OCI-LY3 (cell line): ENCODE results near the gene NUDT8.

Experiments
- H2AFZ ChIP-seq: fragments of 200-600, 300-600 bp; shearing (Covaris generic); 2 replicates; pipeline ENCODE4 v1.6.0; 2014; ENCODE audit warnings: antibody characterized with exemption, low read depth, low read length
- H3K27ac ChIP-seq: fragments of 200-600, 300-600 bp; sonication (generic); 2 replicates; pipeline ENCODE4 v1.5.1; 2014; ENCODE audit warnings: mild to moderate bottlenecking, low read length, moderate library complexity, mixed read lengths
- H3K27me3 ChIP-seq: fragments of 200-600, 300-600 bp; sonication (generic); 2 replicates; pipeline ENCODE4 v1.6.1; 2014; ENCODE audit warnings: low read depth, low read length, mixed read lengths
- H3K36me3 ChIP-seq: fragments of 200-600, 300-600 bp; sonication (generic); replicated peaks from 2 replicates; pipeline ENCODE3; 2014; ENCODE audit warnings: low read depth, low read length, mixed read lengths
- H3K4me1 ChIP-seq: fragments of 300-600, 200-600 bp; sonication (generic); 2 replicates; pipeline ENCODE4 v1.6.1; 2014; ENCODE audit warnings: low read length, mixed read lengths
- H3K4me2 ChIP-seq: fragments of 200-600, 300-600 bp; sonication (generic); 2 replicates; pipeline ENCODE4 v1.6.1; 2014; ENCODE audit warnings: low read length, mixed read lengths
- H3K4me3 ChIP-seq: fragments of 300-600, 200-600 bp; sonication (generic); 2 replicates; pipeline ENCODE4 v1.5.1; 2014; ENCODE audit warnings: antibody characterized with exemption, mild to moderate bottlenecking, low read length, moderate library complexity
- H3K79me2 ChIP-seq: fragments of 300-600, 200-600 bp; shearing (Covaris generic); 2 replicates; pipeline ENCODE4 v1.6.1; 2014; ENCODE audit warnings: mild to moderate bottlenecking, low read length, mixed read lengths
- H3K9ac ChIP-seq: fragments of 300-600, 200-600 bp; shearing (Covaris generic); 2 replicates; pipeline ENCODE4 v1.6.0; 2014; ENCODE audit warnings: mild to moderate bottlenecking, low read length, moderate library complexity
- H3K9me3 ChIP-seq: fragments of 200-600, 300-600 bp; shearing (Covaris generic); 2 replicates; pipeline ENCODE4 v1.6.1; 2014; ENCODE audit warnings: low read length, mixed read lengths; ENCODE audit not compliant: insufficient read depth
- H4K20me1 ChIP-seq: fragments of 200-600, 300-600 bp; sonication (generic); 2 replicates; pipeline ENCODE4 v1.6.1; 2016; ENCODE audit warnings: low read length, mixed read lengths; ENCODE audit not compliant: insufficient read depth
- CTCF ChIP-seq: fragments of 200-600, 300-600 bp; sonication (generic); IDR thresholded peaks from 2 replicates; pipeline ENCODE4 v1.5.1; 2014; ENCODE audit warnings: antibody characterized with exemption, low read length, low read depth
- EZH2phosphoT487 ChIP-seq: fragments of 200-600 bp; shearing (Covaris generic); IDR thresholded peaks from 2 replicates; pipeline ENCODE4 v1.6.1; 2018; ENCODE audit warnings: antibody characterized with exemption, mixed run types, low read depth

The NUDT8 gene

GRCh38 chr11:67673902-67674301, 44.2 kb upstream of the NUDT8 start:
- H3K9ac ChIP-seq, result no peak overlapping the region
- H3K4me3 ChIP-seq, result no peak overlapping the region
- peaks cover 38% of the 10 kb centered on the region for H3K27me3 ChIP-seq
- no peaks in the 10 kb centered on the region for H3K79me2 ChIP-seq
- H4K20me1 ChIP-seq, result no peaks in the 10 kb centered on the region
- no peaks in the 10 kb centered on the region; the same call in 1 of the 2 replicates for H3K9me3 ChIP-seq
- H3K4me1 ChIP-seq, result no peaks in the 10 kb centered on the region
- no peak overlapping the region for H3K4me2 ChIP-seq
- H3K36me3 ChIP-seq, result no peaks in the 10 kb centered on the region
- H2AFZ ChIP-seq, result no peak overlapping the region
- TF ChIP-seq CTCF, result no peak
- TF ChIP-seq EZH2phosphoT487, result no peak
- H3K27ac ChIP-seq, result no peak overlapping the region

DNA sequence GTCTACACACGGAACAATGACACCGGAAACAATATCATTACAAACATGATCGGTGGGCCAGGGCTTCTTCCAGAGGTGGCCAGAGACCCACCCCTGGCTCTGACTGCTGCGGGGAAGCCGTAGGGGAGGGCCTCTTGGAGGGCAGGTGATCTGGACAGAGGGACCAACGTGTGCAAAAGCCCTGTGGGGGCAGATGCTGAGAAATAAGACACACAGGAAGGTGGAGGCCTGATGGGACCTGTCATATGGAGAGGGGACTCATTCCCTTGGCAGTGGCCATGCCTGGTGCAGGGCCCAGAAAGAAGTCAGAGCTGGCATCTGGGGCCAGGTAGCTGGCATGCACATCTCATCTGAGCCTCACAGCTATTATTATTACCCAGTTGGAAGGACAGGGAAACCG, 43.6 kb upstream of the NUDT8 start:
- no peak overlapping the region for H3K4me3 ChIP-seq
- H3K9me3 ChIP-seq, result no peaks in the 10 kb centered on the region; the same call in 1 of the 2 replicates
- no peak overlapping the region for H3K4me2 ChIP-seq
- no peaks in the 10 kb centered on the region for H3K36me3 ChIP-seq
- no peak overlapping the region for H3K27ac ChIP-seq
- H4K20me1 ChIP-seq, result no peaks in the 10 kb centered on the region
- no peak overlapping the region for H3K9ac ChIP-seq
- no peak overlapping the region for H2AFZ ChIP-seq
- no peaks in the 10 kb centered on the region for H3K79me2 ChIP-seq
- peaks cover 5% of the 10 kb centered on the region for H3K4me1 ChIP-seq
- TF ChIP-seq CTCF (no peak), EZH2phosphoT487 (no peak)
- H3K27me3 ChIP-seq, result peaks cover 38% of the 10 kb centered on the region

- peaks cover 21% of the 10 kb centered on the region for H3K27me3 ChIP-seq
- no peak overlapping the region for H3K4me3 ChIP-seq
- H3K9ac ChIP-seq, result no peak overlapping the region
- no peak overlapping the region for H2AFZ ChIP-seq
- no peaks in the 10 kb centered on the region for H4K20me1 ChIP-seq
- no peaks in the 10 kb centered on the region for H3K36me3 ChIP-seq
- H3K4me2 ChIP-seq, result no peak overlapping the region
- H3K9me3 ChIP-seq, result no peaks in the 10 kb centered on the region; the same call in 1 of the 2 replicates
- H3K4me1 ChIP-seq, result peaks cover 23% of the 10 kb centered on the region
- TF ChIP-seq CTCF (no peak), EZH2phosphoT487 (no peak)
- no peaks in the 10 kb centered on the region for H3K79me2 ChIP-seq
- no peak overlapping the region for H3K27ac ChIP-seq
Observed at GRCh38 chr11:67671211-67671520, 41.4 kb upstream of the NUDT8 start.

DNA sequence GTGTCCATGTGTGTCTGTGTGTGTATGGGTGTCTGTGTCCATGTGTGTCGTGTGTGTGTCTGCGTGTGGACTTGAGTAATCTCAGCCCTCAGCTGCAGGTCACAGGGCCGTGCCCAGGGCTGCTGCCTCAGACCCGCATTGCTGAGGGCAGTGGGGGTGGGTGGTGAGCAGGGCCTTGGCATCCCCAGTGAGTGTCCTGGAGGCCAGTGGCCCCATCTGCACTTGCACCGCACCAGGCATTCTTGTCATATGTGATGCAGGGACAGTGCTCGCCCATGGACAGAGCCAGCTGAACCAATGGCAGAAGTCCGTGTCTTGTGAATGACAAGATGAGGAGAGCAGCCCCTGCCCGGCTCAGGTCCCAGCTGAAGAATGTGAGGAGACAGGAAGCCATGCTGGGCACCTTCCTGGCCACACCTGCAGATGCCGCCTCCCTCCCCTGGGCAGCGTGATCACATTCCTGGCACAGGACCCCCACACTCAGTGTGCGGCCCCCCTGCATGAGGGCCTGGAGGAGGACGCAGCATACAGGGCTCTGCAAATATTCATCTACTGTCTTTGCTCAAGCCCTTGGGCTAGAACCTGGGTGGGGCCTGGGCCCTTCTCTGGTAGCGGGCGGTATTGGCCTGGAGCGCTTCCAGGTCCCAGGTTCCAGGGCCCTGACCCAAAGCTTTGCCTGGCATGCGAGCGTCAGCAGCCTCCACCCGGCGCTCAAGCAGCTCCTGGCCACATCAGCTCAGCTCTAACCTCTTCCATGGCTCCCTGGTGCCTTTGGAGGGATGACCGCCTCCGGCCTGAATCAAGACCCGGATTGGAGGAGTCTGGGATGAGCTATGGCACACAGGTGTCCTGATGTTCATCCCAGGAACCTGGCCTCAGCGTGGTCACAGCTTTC, 40.8 kb upstream of the NUDT8 start:
- H3K9ac ChIP-seq, result no peak overlapping the region
- no peaks in the 10 kb centered on the region for H3K79me2 ChIP-seq
- no peak overlapping the region for H3K4me3 ChIP-seq
- no peak for TF ChIP-seq CTCF
- no peak for TF ChIP-seq EZH2phosphoT487
- no peaks in the 10 kb centered on the region for H4K20me1 ChIP-seq
- H3K4me2 ChIP-seq, result no peak overlapping the region
- no peaks in the 10 kb centered on the region; the same call in 1 of the 2 replicates for H3K9me3 ChIP-seq
- no peak overlapping the region for H3K27ac ChIP-seq
- no peak overlapping the region for H2AFZ ChIP-seq
- peaks cover 23% of the 10 kb centered on the region for H3K4me1 ChIP-seq
- peaks cover 21% of the 10 kb centered on the region for H3K27me3 ChIP-seq
- no peaks in the 10 kb centered on the region for H3K36me3 ChIP-seq
